Vagina (tissue), 2 donors: ENCODE data around the gene STK32B.

Experiments
- CTCF ChIP-seq, 3 experiments: fragments of 450-650 bp in 2 of 3; fragments of 200-600 bp in 1 of 3; sonication (generic) in 1 of 3; IDR thresholded peaks; one replicate each; pipeline ENCODE4 v1.5.1; 2017 to 2019; ENCODE audit warnings: antibody characterized with exemption in 3 of 3, mild to moderate bottlenecking in 2 of 3, moderate library complexity in 2 of 3
- POLR2A ChIP-seq, 2 donors: fragments of 450-650 bp; IDR thresholded peaks; one replicate each; pipeline ENCODE4 v1.6.1; 2017; ENCODE audit warnings: antibody characterized with exemption in 2 of 2, mild to moderate bottlenecking in 2 of 2, moderate library complexity in 2 of 2
- POLR2AphosphoS5 ChIP-seq, 2 donors: sonication (generic); formaldehyde crosslinking; IDR thresholded peaks; one replicate each; pipeline ENCODE4 v1.9.0; 2017; ENCODE audit warnings: antibody characterized with exemption in 2 of 2, mild to moderate bottlenecking in 2 of 2, low read depth in 1 of 2; ENCODE audit not compliant: insufficient read depth in 1 of 2

GRCh38 chr4:5101571-5101970 is 50.3 kb downstream of the STK32B start:
- TF ChIP-seq CTCF (IDR thresholded peaks at IDR 0.05) (no peak), POLR2AphosphoS5 (IDR thresholded peaks at IDR 0.05; ENCODE audit: insufficient read depth in 1 of 2, low read depth in 1 of 2) (no peak), POLR2A (IDR thresholded peaks at IDR 0.05) (no peak)
